HepG2 (cell line): ENCODE data around the gene CCS. TPM values are rescaled to one million over a fixed set of nuclear protein-coding genes. Genes with fewer than 3 reads are reported as not detected.

Experiments
- KDM2A ChIP-seq: sonication (generic); formaldehyde crosslinking; IDR thresholded peaks from 2 replicates; pipeline ENCODE4 v1.4.0; 2020; ENCODE audit warnings: low read depth, missing genetic modification reagents, borderline replicate concordance
- KDM5B ChIP-seq: sonication (generic); formaldehyde crosslinking; IDR thresholded peaks from 2 replicates; pipeline ENCODE4 v1.4.0; 2020; ENCODE audit warnings: missing genetic modification reagents, mild to moderate bottlenecking, borderline replicate concordance
- PCBP2 ChIP-seq: fragments of 200-400 bp; formaldehyde crosslinking; optimal IDR thresholded peaks from 2 replicates; pipeline ENCODE3; 2018; ENCODE audit warnings: low read length, low read depth; ENCODE audit not compliant: poor library complexity, severe bottlenecking
- SNAI1 ChIP-seq: sonication (generic); formaldehyde crosslinking; IDR thresholded peaks from 2 replicates; pipeline ENCODE4 v1.5.0; 2020; ENCODE audit warnings: mild to moderate bottlenecking, missing genetic modification reagents, borderline replicate concordance
- ZFP41 ChIP-seq: sonication (generic); formaldehyde crosslinking; IDR thresholded peaks from 2 replicates; pipeline ENCODE4 v1.4.0; 2020; ENCODE audit warnings: mild to moderate bottlenecking, missing genetic modification reagents, borderline replicate concordance
- ZNF367 ChIP-seq: sonication (generic); formaldehyde crosslinking; IDR thresholded peaks from 2 replicates; pipeline ENCODE4 v1.4.0; 2020; ENCODE audit warnings: missing genetic modification reagents, borderline replicate concordance
- ZNF431 ChIP-seq: sonication (generic); formaldehyde crosslinking; IDR thresholded peaks from 2 replicates; pipeline ENCODE4 v1.9.0; 2022; ENCODE audit warnings: missing genetic modification reagents, low read depth, mild to moderate bottlenecking, borderline replicate concordance
- ZNF678 ChIP-seq: sonication (generic); formaldehyde crosslinking; IDR thresholded peaks from 2 replicates; pipeline ENCODE4 v1.4.0; 2020; ENCODE audit warnings: mild to moderate bottlenecking, missing genetic modification reagents
- ZNF850 ChIP-seq: sonication (generic); formaldehyde crosslinking; conservative IDR thresholded peaks from 2 replicates; pipeline ENCODE4 v1.9.0; 2021; ENCODE audit warnings: mild to moderate bottlenecking, missing genetic modification reagents
- polyA plus RNA-seq, 8 experiments: library from polyadenylated mRNA; depleted of rRNA in 3 of 8; stranded (reverse) in 7 of 8; unstranded in 1 of 8; fragments of >200 nt; fragmentation: Illumina TruSeq in 4 of 8; extraction: Trizol in 4 of 8; gene quantifications; 2 replicates each; pipeline versions ENCODE4 v1.2.1 to v1.2.3, GENCODE V29; 2011 to 2016; ENCODE audit warnings: low read depth in 4 of 8, missing spikeins in 1 of 8, mixed read lengths in 1 of 8; ENCODE audit not compliant: insufficient read depth in 1 of 8
- total RNA-seq, 5 experiments: library from RNA; depleted of rRNA; stranded (reverse); fragments of >200 nt; fragmentation: Illumina TruSeq; extraction: Trizol; gene quantifications; 2 replicates each; pipeline ENCODE4 v1.2.3, GENCODE V29; 2016; ENCODE audit warnings: low read depth in 1 of 5
- TF ChIP-seq, protein P1 (sequence below): sonication (generic); formaldehyde crosslinking; IDR thresholded peaks from 2 replicates; pipeline ENCODE4 v1.4.0; 2020; ENCODE audit warnings: missing genetic modification reagents
- TF ChIP-seq, protein P2 (sequence below): fragments of 450-650 bp; IDR thresholded peaks from 2 replicates; pipeline ENCODE4 v1.6.1; 2016
- TF ChIP-seq, protein P3 (sequence below): sonication (generic); formaldehyde crosslinking; IDR thresholded peaks from 2 replicates; pipeline ENCODE4 v1.8.1; 2023; ENCODE audit warnings: mild to moderate bottlenecking, inconsistent platforms, moderate library complexity, missing genetic modification reagents, borderline replicate concordance
- TF ChIP-seq, protein P4 (sequence below): sonication (generic); formaldehyde crosslinking; IDR thresholded peaks from 2 replicates; pipeline ENCODE4 v1.4.0; 2020; ENCODE audit warnings: low read depth, missing genetic modification reagents
- TF ChIP-seq, protein P5 (sequence below): sonication (generic); formaldehyde crosslinking; IDR thresholded peaks from 2 replicates; pipeline ENCODE4 v1.8.0; 2022; ENCODE audit warnings: missing genetic modification reagents, mild to moderate bottlenecking, borderline replicate concordance

The CCS gene
- total and polyA plus RNA-seq, 2 of the 13 experiments (the other 11 are each of a cell fraction or from before 2014, with no cell fraction given) = 25.4 to 44.6 TPM

DNA sequence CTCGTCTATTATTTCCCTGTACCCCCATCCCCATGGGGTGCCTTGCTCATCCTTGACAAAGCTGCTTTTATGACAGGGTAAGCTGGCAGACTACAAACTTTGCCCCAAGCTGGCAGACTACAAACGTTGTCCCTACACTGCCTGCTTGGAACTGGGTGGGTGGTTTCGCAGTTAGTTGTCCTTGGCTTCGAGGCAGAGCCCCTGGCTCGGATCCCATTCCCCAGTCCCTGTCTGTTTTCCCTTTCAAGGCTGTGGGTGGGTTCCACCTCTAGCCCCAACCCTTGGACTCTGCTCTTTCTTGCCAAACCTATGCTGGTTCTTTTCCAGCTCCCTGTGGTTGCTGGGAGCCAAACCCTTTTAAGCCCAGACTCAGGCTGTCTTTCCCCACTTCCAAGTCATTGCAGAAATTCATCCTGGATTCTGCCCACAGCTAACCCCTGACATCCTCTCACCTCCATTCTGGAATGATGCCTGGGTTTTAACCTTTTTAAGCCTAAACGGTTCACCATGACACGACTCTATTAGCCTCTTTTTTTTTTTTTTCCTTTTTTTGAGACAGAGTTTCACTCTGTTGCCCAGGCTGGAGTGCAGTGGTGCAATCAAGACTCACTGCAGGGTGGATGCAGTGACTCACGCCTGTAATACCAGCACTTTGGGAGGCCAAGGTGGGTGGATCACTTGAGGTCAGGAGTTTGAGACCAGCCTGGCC, 14.3 kb downstream of the CCS start (continued):
- no peak for TF ChIP-seq ZNF367 (CRISPR knock-in tag)
- TF ChIP-seq ZFP41 (CRISPR knock-in tag) = no peak
- TF ChIP-seq, protein P1, sequence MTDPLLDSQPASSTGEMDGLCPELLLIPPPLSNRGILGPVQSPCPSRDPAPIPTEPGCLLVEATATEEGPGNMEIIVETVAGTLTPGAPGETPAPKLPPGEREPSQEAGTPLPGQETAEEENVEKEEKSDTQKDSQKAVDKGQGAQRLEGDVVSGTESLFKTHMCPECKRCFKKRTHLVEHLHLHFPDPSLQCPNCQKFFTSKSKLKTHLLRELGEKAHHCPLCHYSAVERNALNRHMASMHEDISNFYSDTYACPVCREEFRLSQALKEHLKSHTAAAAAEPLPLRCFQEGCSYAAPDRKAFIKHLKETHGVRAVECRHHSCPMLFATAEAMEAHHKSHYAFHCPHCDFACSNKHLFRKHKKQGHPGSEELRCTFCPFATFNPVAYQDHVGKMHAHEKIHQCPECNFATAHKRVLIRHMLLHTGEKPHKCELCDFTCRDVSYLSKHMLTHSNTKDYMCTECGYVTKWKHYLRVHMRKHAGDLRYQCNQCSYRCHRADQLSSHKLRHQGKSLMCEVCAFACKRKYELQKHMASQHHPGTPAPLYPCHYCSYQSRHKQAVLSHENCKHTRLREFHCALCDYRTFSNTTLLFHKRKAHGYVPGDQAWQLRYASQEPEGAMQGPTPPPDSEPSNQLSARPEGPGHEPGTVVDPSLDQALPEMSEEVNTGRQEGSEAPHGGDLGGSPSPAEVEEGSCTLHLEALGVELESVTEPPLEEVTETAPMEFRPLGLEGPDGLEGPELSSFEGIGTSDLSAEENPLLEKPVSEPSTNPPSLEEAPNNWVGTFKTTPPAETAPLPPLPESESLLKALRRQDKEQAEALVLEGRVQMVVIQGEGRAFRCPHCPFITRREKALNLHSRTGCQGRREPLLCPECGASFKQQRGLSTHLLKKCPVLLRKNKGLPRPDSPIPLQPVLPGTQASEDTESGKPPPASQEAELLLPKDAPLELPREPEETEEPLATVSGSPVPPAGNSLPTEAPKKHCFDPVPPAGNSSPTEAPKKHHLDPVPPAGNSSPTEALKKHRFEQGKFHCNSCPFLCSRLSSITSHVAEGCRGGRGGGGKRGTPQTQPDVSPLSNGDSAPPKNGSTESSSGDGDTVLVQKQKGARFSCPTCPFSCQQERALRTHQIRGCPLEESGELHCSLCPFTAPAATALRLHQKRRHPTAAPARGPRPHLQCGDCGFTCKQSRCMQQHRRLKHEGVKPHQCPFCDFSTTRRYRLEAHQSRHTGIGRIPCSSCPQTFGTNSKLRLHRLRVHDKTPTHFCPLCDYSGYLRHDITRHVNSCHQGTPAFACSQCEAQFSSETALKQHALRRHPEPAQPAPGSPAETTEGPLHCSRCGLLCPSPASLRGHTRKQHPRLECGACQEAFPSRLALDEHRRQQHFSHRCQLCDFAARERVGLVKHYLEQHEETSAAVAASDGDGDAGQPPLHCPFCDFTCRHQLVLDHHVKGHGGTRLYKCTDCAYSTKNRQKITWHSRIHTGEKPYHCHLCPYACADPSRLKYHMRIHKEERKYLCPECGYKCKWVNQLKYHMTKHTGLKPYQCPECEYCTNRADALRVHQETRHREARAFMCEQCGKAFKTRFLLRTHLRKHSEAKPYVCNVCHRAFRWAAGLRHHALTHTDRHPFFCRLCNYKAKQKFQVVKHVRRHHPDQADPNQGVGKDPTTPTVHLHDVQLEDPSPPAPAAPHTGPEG (CRISPR knock-in tag) = no peak
- no peak for TF ChIP-seq KDM2A (CRISPR knock-in tag)
- TF ChIP-seq KDM5B (CRISPR knock-in tag) = no peak; the same call in 1 of the 2 replicates
- TF ChIP-seq SNAI1 (CRISPR knock-in tag) = no peak
- TF ChIP-seq, protein P2, sequence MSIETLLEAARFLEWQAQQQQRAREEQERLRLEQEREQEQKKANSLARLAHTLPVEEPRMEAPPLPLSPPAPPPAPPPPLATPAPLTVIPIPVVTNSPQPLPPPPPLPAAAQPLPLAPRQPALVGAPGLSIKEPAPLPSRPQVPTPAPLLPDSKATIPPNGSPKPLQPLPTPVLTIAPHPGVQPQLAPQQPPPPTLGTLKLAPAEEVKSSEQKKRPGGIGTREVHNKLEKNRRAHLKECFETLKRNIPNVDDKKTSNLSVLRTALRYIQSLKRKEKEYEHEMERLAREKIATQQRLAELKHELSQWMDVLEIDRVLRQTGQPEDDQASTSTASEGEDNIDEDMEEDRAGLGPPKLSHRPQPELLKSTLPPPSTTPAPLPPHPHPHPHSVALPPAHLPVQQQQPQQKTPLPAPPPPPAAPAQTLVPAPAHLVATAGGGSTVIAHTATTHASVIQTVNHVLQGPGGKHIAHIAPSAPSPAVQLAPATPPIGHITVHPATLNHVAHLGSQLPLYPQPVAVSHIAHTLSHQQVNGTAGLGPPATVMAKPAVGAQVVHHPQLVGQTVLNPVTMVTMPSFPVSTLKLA = no peak
- no peak for TF ChIP-seq PCBP2
- TF ChIP-seq, protein P3, sequence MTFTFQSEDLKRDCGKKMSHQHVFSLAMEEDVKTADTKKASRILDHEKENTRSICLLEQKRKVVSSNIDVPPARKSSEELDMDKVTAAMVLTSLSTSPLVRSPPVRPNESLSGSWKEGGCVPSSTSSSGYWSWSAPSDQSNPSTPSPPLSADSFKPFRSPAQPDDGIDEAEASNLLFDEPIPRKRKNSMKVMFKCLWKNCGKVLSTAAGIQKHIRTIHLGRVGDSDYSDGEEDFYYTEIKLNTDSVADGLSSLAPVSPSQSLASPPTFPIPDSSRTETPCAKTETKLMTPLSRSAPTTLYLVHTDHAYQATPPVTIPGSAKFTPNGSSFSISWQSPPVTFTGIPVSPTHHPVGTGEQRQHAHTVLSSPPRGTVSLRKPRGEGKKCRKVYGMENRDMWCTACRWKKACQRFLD (CRISPR knock-in tag) = no peak
- TF ChIP-seq, protein P4, sequence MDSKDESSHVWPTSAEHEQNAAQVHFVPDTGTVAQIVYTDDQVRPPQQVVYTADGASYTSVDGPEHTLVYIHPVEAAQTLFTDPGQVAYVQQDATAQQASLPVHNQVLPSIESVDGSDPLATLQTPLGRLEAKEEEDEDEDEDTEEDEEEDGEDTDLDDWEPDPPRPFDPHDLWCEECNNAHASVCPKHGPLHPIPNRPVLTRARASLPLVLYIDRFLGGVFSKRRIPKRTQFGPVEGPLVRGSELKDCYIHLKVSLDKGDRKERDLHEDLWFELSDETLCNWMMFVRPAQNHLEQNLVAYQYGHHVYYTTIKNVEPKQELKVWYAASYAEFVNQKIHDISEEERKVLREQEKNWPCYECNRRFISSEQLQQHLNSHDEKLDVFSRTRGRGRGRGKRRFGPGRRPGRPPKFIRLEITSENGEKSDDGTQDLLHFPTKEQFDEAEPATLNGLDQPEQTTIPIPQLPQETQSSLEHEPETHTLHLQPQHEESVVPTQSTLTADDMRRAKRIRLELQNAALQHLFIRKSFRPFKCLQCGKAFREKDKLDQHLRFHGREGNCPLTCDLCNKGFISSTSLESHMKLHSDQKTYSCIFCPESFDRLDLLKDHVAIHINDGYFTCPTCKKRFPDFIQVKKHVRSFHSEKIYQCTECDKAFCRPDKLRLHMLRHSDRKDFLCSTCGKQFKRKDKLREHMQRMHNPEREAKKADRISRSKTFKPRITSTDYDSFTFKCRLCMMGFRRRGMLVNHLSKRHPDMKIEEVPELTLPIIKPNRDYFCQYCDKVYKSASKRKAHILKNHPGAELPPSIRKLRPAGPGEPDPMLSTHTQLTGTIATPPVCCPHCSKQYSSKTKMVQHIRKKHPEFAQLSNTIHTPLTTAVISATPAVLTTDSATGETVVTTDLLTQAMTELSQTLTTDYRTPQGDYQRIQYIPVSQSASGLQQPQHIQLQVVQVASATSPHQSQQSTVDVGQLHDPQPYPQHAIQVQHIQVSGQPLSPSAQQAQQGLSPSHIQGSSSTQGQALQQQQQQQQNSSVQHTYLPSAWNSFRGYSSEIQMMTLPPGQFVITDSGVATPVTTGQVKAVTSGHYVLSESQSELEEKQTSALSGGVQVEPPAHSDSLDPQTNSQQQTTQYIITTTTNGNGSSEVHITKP (CRISPR knock-in tag) = no peak
- TF ChIP-seq ZNF431 (CRISPR knock-in tag) = no peak
- TF ChIP-seq, protein P5, sequence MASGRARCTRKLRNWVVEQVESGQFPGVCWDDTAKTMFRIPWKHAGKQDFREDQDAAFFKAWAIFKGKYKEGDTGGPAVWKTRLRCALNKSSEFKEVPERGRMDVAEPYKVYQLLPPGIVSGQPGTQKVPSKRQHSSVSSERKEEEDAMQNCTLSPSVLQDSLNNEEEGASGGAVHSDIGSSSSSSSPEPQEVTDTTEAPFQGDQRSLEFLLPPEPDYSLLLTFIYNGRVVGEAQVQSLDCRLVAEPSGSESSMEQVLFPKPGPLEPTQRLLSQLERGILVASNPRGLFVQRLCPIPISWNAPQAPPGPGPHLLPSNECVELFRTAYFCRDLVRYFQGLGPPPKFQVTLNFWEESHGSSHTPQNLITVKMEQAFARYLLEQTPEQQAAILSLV (CRISPR knock-in tag) = no peak
- TF ChIP-seq ZNF850 (CRISPR knock-in tag) = no peak
- no peak for TF ChIP-seq ZNF678 (CRISPR knock-in tag)
